ENCODE results near the gene ATP2C1.

- TF ChIP-seq CTCF (IDR thresholded peaks at IDR 0.05; ENCODE audit: low read depth, low read length) = no peak
- no peak for TF ChIP-seq POLR2A (IDR thresholded peaks at IDR 0.05; ENCODE audit: extremely low read depth, insufficient read length)
Observed at GRCh38 chr3:131031660-131032059, 137.8 kb downstream of the ATP2C1 start.

Measured in NB4 (cell line).